Osteocyte (in vitro differentiated cells): ENCODE data around the gene CLDN12. TPM values are rescaled to one million over a fixed set of nuclear protein-coding genes. Genes with fewer than 3 reads are reported as not detected.

Experiments
- DNase-seq: peaks from one replicate; pipeline ENCODE4 v3.0.0; 2021; ENCODE audit warnings: mixed read lengths; ENCODE audit not compliant: unreplicated experiment; ENCODE audit errors: extremely low spot score
- H3K27ac Mint-ChIP-seq: one replicate; pipeline ENCODE4 v1.8.0; 2021; ENCODE audit warnings: mild to moderate bottlenecking, mixed read lengths; ENCODE audit not compliant: unreplicated experiment
- H3K27me3 Mint-ChIP-seq: one replicate; pipeline ENCODE4 v1.8.0; 2021; ENCODE audit warnings: mixed read lengths; ENCODE audit not compliant: unreplicated experiment
- H3K36me3 Mint-ChIP-seq: one replicate; pipeline ENCODE4 v1.8.0; 2021; ENCODE audit warnings: mixed read lengths; ENCODE audit not compliant: unreplicated experiment
- H3K4me1 Mint-ChIP-seq: one replicate; pipeline ENCODE4 v1.8.0; 2021; ENCODE audit warnings: mixed read lengths; ENCODE audit not compliant: unreplicated experiment
- H3K4me3 Mint-ChIP-seq: one replicate; pipeline ENCODE4 v1.8.0; 2021; ENCODE audit warnings: mild to moderate bottlenecking, moderate library complexity, mixed read lengths; ENCODE audit not compliant: unreplicated experiment
- H3K9me3 Mint-ChIP-seq: one replicate; pipeline ENCODE4 v1.8.0; 2021; ENCODE audit warnings: mixed read lengths; ENCODE audit not compliant: unreplicated experiment
- CTCF ChIP-seq: fragments of 200-600 bp; sonication (generic); IDR thresholded peaks from 2 replicates; pipeline ENCODE4 v1.5.0; 2021; ENCODE audit warnings: antibody characterized with exemption, mild to moderate bottlenecking, moderate library complexity
- total RNA-seq: library from RNA; stranded (reverse); gene quantifications from 2 replicates; pipeline ENCODE4 v1.2.1, GENCODE V29; 2021

The CLDN12 gene
- total RNA-seq, 1 donor from 2014 or later: 20.9 TPM

DNA sequence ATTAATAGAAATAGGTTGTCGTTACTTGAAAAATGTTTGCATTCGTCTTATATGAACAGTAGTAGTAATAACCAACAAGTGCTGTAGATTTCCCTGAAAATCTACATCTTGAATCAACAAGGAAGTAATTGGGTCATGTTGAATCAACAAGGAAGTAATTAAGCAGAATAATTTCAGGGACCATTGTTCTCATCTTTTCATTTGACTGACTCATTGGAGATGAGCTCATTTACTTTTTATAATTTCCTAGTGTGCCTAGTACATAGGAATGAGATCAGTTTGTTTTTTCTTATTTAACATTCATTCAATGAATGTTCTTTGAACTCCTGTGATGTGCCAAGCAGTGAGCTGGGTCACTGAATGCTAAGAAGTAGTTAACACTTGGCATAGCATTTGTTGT, 8.2 kb downstream of the CLDN12 start:
- Mint-ChIP-seq H3K27ac (no peak overlapping the region), H3K4me1 (no peaks in the 10 kb centered on the region), H3K36me3 (peaks cover 32% of the 10 kb centered on the region), H3K4me3 (no peak overlapping the region), H3K27me3 (no peaks in the 10 kb centered on the region), H3K9me3 (no peaks in the 10 kb centered on the region)
- no peak for TF ChIP-seq CTCF
- DNase-seq: no peak

- H3K9me3 Mint-ChIP-seq: no peaks in the 10 kb centered on the region
- no peaks in the 10 kb centered on the region for H3K27me3 Mint-ChIP-seq
- peaks cover 27% of the 10 kb centered on the region for H3K36me3 Mint-ChIP-seq
- no peak overlapping the region for H3K27ac Mint-ChIP-seq
- H3K4me3 Mint-ChIP-seq: no peak overlapping the region
- no peak for DNase-seq
- TF ChIP-seq CTCF: no peak
- H3K4me1 Mint-ChIP-seq: no peaks in the 10 kb centered on the region
Observed at GRCh38 chr7:90412458-90413184, 9.4 kb downstream of the CLDN12 start.

DNA sequence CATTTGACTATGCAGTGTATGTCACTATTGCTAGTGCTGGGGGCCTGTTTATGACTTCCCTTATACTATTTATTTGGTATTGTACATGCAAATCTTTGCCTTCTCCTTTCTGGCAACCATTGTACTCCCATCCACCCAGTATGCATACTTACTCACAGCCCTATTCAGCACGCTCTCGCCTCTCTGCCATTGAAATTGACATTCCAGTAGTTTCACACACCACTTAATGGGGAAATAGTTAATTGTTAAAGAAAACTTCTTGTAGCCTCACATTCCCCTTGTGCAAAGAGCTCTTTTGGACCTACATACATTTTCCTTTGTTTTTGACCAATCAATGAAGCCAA, 9.9 kb downstream of the CLDN12 start:
- Mint-ChIP-seq H3K4me1 (no peaks in the 10 kb centered on the region), H3K36me3 (peaks cover 24% of the 10 kb centered on the region), H3K9me3 (no peaks in the 10 kb centered on the region), H3K4me3 (no peak overlapping the region), H3K27me3 (no peaks in the 10 kb centered on the region), H3K27ac (no peak overlapping the region)
- DNase-seq: no peak
- TF ChIP-seq CTCF: no peak

DNA sequence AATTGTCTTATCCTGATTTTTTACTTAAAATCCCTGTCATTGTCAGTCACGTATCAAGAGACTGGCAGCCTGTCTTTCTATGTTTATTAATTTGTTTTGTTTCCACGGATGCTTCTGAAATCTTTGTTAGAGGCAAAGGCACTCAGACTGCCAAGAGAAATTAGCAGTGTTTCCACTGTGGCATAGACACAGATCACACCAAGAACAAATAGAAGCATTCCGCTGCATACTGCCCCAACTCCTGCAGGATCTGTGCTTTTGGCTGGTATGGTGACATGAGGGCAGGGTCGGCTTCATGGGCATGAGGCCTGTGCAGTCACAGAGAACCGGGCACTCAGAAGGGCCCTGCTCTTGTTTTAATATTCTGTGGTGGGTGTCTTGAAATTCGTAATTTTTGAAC, 18.4 kb downstream of the CLDN12 start:
- TF ChIP-seq CTCF: no peak
- Mint-ChIP-seq H3K27me3 (no peaks in the 10 kb centered on the region), H3K36me3 (no peaks in the 10 kb centered on the region), H3K27ac (no peak overlapping the region), H3K9me3 (no peaks in the 10 kb centered on the region), H3K4me1 (no peaks in the 10 kb centered on the region), H3K4me3 (no peak overlapping the region)
- no peak for DNase-seq

DNA sequence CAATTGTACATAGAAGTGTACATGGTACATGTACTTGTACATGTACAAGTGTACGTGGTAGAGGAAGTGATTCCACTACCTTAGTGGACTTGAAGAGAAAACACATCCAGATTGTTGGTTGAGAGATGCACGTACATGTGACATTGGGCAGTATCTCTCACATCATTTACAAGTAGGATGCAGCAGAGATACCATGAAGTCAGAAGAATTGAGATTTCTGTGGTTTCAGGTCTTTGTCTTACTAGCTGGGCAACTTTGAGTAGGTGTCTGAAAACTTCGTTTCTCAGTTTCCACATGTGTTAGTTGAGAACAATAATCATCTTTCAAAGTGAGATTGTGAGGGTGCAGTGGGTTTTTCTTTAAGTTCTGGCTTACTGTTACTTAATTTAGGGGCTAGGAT, 21.5 kb downstream of the CLDN12 start:
- H3K4me1 Mint-ChIP-seq: no peaks in the 10 kb centered on the region
- H3K9me3 Mint-ChIP-seq: no peaks in the 10 kb centered on the region
- no peak overlapping the region for H3K27ac Mint-ChIP-seq
- H3K4me3 Mint-ChIP-seq: no peak overlapping the region
- H3K27me3 Mint-ChIP-seq: no peaks in the 10 kb centered on the region
- no peaks in the 10 kb centered on the region for H3K36me3 Mint-ChIP-seq
- TF ChIP-seq CTCF: no peak
- no peak for DNase-seq
